Raji (cell line): ENCODE data around the gene IL9.

ENCODE experiments used
- POLR2A ChIP-seq: IDR thresholded peaks from 2 replicates; pipeline ENCODE4 v1.6.1; 2011; ENCODE audit warnings: low read depth, low read length, control low read depth; ENCODE audit not compliant: insufficient read depth

Gene IL9

GRCh38 chr5:135905144-135905543 lies 9.5 kb upstream of the IL9 start:
- no peak for TF ChIP-seq POLR2A

GRCh38 chr5:135901633-135902032 lies 6.0 kb upstream of the IL9 start:
- no peak for TF ChIP-seq POLR2A

GRCh38 chr5:135900276-135900675 lies 4.6 kb upstream of the IL9 start:
- TF ChIP-seq POLR2A, result no peak

GRCh38 chr5:135898651-135899050 lies 3.0 kb upstream of the IL9 start:
- no peak for TF ChIP-seq POLR2A

- TF ChIP-seq POLR2A, result no peak
Observed at GRCh38 chr5:135894789-135895188, 852 bp downstream of the IL9 start.

- no peak for TF ChIP-seq POLR2A
Observed at GRCh38 chr5:135894276-135894675, 1.4 kb downstream of the IL9 start.

- no peak for TF ChIP-seq POLR2A
Observed at GRCh38 chr5:135891791-135892190, 3.9 kb downstream of the IL9 start.

GRCh38 chr5:135891268-135891667 lies 4.4 kb downstream of the IL9 start:
- no peak for TF ChIP-seq POLR2A

GRCh38 chr5:135890867-135891266 lies 4.8 kb downstream of the IL9 start:
- TF ChIP-seq POLR2A, result no peak

- no peak for TF ChIP-seq POLR2A
Observed at GRCh38 chr5:135890296-135890695, 5.3 kb downstream of the IL9 start.

- TF ChIP-seq POLR2A, result no peak
Observed at GRCh38 chr5:135887881-135888614, 7.6 kb downstream of the IL9 start.

GRCh38 chr5:135887447-135887864 lies 8.2 kb downstream of the IL9 start:
- no peak for TF ChIP-seq POLR2A

- no peak for TF ChIP-seq POLR2A
Observed at GRCh38 chr5:135886136-135886535, 9.5 kb downstream of the IL9 start.

GRCh38 chr5:135885031-135885430 lies 10.6 kb downstream of the IL9 start:
- TF ChIP-seq POLR2A, result no peak

- no peak for TF ChIP-seq POLR2A
Observed at GRCh38 chr5:135883441-135883840, 12.2 kb downstream of the IL9 start.

GRCh38 chr5:135883026-135883425 lies 12.6 kb downstream of the IL9 start:
- no peak for TF ChIP-seq POLR2A

- TF ChIP-seq POLR2A, result no peak
Observed at GRCh38 chr5:135881819-135882218, 13.8 kb downstream of the IL9 start.

- TF ChIP-seq POLR2A, result no peak
Observed at GRCh38 chr5:135881244-135881643, 14.4 kb downstream of the IL9 start.

- TF ChIP-seq POLR2A, result no peak
Observed at GRCh38 chr5:135880801-135881200, 14.8 kb downstream of the IL9 start.
